Measurements from ENCODE around the gene ECHS1.
"Not testable (repeated sequence)": the region's sequence is repeated elsewhere in the genome, so short reads cannot be mapped to it uniquely, and the experiment has no call there.

ECHS1 gene

DNA sequence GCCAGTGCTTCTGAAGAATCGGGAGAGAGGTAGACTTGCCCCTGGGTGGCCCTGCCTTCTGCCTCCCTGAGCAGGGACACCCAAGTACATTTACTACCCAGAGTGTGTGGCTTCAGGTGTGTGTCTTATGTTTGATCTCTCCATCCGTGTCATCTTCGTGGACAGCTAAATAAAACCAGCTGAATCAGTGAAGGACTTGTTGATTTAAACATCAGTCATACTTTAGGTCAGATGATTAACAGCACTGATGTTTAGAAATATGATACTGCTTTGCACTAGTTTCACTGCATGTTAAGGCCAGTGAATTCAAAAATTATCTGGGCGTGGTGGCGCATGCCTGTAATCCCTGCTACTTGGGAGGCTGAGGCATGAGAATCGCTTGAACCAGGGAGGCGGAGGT is 24.8 kb upstream of the ECHS1 start:
- DNase-seq: no peak

DNA sequence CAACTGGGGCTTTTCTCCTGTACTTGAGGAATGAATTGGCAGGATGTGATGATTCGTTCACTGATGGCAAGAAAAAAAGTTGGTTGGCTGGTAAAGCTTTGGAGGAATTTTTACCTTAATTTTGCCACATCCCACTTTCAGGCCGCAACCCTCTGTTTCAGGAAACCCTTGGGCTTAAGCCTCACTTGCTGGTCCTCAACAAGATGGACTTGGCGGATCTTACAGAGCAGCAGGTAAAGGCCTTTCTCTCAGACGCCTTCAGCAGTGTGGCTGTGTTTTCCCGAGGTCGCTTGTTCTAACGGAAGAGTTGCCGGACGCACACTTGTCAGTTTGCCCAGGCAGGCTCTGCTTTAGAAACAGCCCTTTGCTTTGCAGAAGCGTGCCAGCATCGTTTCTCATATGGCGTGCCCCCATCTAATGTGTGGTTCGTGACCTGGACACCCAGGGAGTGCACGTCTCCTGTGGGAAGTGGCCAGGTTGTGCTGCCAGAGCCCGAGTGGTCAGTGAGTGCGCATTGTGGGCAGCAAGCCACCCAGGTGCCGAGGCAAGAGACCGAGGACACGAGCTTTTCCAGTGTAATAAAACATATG is 23.0 kb upstream of the ECHS1 start:
- DNase-seq: peak; percentile 28

DNA sequence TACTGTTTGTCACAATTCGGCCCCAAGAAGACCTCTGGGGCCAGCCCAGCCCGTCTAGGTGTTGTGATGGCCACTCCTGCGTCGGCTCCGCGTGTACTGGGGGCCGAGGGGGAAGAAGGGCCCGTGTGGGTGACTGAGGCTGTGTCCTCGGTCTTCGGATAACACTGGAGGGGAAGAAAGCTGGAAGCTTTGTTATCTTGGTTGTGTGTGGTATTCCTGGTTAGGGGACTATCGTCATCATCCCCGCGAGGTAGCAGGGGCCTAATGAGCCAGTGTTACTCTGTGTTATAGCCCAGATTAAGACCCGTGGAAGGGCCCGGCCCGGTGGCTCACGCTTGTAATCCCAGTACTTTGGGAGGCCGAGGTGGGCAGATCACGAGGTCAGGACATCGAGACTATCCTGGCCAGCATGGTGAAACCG is 21.7 kb upstream of the ECHS1 start:
- peak; percentile 43 for DNase-seq

DNA sequence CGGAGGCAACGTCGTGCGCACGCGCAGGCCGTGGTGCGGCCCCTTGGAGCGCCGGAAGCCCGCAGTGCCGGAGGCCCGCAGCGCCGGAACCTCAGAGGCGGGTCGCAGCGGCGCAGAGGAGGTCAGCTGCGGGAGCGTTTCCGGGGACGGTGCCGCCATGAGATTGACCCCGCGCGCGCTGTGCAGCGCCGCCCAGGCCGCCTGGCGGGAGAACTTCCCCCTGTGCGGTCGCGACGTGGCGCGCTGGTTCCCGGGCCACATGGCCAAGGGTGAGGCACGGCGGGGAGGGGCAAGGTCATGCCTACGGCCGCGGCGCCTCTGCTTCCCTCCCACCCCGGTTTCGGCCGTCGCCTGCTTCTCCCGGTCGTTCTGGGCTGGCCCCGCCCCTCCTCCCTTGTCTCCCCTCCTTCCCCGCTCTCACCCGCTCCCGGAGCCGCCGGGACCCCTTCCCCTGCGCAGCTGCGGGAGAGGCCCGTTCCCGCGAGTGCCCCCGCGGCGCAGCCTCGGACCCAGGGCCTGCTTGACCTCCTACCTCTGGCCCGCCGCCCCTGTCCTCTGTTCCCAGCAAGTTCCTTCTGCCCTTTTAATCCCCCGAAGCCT is 21.0 kb upstream of the ECHS1 start, which contains the start of gene MTG1:
Gene MTG1 (plus strand): TSS at position 94 of the 600 bp plus-strand sequence. CDS start 64 bp downstream, at position 158.
- peak; percentile 96 for DNase-seq

DNA sequence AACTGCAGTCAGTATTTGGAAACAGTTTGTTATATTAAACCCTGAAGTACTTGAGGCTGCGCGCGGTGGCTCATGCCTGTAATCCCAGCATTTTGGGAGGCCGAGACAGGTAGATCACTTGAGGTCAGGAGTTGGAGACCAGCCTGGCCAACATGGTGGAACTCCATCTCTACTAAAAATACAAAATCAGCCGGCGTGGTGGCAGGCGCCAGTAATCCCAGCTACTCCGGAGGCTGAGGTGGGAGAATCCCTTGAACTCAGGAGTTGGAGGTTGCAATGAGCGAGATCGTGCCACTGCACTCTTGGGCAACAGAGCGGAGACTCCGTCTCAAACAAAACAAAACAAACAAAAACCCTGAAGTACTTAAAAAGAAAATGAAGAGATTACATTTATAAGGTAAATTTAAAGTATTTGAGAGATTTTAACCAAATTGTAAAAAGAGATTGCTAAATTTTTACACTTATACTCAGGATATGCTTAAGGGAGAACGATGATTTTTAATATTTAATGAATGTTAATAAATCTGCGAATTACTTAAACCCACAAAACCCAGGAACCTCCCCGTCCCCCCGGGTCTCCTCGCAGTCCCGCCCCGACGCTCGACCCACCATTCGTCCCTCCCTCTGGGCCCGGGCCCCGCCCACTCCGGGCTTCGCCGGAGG is 20.4 kb upstream of the ECHS1 start:
- DNase-seq: peak; percentile 23

DNA sequence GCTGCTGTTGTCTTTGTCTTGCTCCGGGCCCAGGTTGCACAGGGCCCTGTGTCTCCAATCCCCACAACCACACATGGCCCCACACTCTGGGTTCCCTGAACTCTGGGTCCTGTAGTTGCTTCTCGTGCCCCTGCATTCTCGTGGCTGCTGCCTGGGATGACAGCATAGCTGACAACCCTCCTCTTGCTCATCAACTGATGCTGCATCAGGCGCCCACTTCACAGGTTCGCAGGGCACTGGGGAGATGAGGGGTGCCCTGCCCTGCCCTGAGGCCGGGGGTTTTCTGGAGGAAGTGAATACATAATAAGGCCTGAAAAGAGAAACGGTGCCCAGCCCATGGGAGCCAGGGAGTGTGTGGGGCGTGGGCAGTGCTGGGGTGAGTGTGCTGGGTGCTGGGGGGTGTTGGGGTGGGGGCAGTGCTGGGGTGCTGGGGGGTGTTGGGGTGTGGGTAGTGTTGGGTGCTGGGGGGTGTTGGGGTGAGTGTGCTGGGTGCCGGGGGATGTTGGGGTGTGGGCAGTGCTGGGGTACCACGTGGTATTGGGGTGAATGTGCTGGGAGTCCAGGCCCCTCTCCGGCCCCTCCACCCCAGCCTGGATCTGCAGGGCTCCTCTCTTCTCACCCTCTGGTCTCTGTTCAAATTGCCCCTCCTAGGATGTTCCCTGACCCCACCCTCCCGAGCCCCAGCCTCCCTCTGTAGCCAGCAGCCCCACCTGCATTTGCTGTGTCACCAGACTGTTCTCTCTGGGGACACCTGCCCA is 18.8 kb upstream of the ECHS1 start:
- peak; percentile 22 for DNase-seq

DNA sequence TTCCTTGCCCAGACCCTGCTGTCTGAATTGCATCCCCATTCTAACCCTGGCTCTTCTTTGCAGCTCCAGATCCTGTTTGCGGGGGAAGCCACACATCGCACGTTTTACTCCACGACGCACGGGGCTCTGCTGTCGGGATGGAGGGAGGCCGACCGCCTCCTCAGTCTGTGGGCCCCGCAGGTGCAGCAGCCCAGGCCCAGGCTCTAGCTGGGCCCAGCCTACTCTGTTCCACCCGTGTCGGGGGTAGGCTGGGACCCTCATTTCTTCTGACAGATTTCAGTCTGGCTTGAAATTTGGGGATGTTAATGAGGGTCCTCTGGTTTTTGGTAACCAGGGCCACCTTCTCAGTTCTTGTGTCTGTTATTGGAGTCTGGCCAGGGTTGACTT is 18.1 kb upstream of the ECHS1 start:
- no peak for DNase-seq

DNA sequence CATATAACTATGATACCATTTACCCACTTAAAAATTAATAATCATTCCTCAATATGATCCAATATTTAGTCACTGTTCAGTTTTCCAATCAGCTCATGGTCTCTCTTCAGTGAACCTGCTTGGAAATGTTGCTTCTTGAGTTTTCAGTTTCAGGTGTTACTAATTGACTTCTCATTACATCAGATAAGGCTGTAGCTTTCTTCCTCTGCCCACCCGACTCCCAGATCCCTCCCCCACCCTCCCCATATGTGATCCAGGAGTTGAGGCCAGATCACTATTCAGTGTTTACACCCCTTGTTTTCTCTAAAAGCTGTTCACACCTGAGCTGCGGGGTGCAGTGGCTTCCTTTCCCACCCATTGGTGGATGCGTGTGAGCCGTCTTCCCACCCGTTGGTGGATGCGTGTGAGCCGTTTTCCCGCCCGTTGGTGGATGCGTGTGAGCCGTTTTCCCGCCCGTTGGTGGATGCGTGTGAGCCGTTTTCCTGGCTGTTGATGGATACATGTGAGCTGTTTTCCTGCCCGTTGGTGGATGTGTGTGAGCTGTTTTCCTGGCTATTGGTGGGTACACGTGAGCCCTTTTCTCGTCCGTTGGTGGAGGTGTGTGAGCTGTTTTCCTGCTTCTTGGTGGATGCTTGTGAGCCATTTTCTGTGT is 17.6 kb upstream of the ECHS1 start:
- DNase-seq: no peak

DNA sequence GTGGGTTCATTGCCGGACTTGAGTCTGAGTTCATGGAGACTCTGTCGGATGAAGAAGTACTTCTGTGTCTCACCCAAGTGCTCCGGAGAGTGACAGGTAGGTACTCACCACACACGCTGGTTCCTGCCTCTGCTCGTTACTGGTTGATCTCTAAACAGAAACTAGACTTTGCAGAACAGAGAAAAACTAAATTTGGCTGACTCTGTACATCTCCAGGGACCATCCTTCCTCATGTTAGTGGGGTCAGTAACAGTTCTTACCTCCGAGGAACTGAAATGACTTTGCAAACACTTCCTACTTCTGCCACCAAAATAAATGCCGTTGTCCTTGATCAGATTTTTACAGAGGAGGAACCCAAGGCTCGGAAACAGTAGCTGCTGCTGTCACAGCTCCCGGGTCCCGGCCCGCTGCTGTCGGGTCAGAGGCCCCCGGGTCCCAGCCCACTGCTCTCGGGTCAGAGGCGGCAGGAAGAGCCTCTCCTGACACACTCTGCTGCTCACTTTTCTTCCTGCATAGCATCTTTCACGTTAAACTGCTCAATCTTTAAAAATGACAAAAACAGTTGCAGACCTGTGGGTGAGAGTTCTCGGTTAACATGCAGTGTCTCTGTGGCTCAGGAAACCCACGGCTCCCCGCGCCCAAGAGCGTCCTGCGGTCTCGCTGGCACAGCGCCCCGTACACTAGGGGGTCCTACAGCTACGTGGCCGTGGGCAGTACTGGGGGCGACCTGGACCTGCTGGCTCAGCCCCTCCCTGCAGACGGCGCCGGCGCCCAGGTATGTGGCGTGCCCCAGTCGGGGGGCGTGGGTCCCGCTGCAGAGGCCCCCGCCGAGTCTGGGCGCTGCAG is 16.0 kb upstream of the ECHS1 start:
- DNase-seq: peak; percentile 45

DNA sequence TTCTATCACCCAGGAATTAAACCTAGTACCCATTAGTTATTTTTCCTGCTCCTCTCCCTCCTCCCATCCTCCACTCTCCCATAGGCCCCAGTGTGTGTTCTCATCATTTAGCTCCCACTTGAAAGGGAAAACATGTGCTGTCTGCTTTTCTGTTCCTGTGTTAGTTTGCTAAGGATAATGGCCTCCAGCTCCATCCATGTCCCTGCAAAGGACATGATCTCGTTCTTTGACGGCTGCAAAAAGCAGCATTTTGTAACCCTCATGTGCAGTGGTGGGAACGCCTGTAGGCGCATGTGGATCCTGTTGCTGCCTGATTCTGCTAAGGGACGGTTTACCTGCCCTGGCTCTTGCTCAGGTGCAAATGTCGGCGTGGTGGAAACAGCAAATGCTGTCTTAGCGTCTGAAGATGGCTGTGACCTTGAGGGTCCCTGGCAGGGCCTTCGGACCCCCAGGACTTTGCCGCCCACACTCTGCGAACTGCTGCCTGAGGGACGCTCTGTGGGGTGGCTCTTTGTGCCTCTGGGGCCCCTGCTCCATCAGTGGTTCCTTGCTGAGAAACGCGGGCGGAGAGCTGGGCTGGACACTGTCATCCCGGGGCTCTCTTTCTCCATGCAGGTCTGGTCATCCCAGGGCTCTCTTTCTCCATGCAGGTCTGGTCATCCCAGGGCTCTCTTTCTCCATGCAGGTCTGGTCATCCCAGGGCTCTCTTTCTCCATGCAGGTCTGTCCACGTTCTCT is 15.2 kb upstream of the ECHS1 start:
- DNase-seq: peak; percentile 40

DNA sequence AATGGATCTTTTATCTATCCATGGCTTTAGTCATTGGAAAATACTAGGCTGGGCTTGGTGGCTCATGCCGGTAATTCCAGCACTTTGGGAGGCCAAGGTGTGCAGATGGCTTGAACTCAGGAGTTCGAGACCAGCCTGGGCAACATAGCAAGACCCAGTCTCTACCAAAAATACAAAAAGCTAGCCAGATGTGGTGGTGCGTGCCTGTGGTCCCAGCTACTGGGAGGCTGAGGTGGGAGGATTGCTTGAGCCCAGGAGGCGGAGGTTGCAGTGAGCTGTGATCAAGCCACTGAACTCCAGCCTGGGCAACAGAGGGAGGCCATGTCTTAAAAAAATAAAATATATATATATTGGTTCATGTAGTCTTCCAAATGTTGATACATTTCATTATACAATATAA is 13.8 kb upstream of the ECHS1 start:
- DNase-seq: not testable (repeated sequence)

DNA sequence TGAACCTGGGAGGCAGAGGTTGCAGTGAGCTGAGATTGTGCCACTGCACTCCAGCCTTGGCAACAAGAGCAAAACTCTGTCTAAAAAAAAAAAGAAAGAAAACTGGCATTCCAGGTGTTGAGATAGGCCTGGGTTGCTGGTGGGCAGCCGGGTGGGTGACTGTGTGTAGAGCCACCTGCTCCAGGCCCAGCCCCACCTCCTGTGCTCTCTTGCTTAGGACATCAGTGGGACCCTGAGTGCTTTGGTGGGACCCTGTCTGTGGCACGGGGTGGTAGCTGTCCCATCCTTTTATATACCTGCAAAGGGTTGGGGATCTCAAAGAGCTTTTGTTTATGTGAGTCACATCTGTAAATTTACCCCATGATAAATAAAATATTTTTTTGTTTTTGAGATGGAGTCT is 12.1 kb upstream of the ECHS1 start:
- DNase-seq: no peak

DNA sequence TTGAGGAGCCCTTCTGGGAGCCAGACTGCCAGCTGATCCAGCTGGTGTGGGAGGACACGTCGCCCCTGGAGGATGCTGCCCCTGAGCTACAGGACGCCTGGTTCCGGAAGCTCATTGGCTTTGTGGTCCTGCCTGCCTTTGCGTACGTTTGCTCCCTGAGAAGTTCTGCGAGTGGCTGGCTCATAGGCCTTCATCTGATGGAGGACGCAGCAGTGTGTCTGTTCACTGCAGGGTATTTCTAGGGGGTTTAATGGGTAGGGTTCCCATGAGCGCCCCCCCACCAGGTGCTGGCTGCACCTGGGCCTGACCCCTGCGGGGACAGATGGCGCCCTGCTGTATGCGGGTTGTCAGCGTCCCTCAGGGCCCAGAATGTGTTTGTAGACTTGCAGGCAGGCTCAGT is 10.9 kb upstream of the ECHS1 start:
- peak; percentile 44 for DNase-seq

DNA sequence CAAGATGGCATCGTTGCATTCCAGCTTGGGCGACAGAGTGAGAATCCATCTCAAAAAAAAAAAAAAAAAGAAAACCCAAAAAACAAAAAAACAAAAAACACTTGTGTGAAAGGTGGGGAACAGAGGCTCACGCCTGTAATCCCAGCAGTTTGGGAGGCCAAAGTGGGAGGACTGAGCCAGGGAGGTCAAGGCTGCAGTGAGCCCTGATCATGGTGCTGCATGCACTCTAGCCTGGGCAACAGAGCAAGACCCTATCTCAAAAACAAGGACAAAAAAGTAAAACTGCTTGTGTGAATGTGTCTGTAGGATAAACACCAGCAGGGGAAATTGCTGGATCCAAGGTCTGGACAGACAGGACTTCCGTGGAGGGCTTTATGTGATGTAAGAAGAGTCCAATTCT is 10.4 kb upstream of the ECHS1 start:
- no peak for DNase-seq

DNA sequence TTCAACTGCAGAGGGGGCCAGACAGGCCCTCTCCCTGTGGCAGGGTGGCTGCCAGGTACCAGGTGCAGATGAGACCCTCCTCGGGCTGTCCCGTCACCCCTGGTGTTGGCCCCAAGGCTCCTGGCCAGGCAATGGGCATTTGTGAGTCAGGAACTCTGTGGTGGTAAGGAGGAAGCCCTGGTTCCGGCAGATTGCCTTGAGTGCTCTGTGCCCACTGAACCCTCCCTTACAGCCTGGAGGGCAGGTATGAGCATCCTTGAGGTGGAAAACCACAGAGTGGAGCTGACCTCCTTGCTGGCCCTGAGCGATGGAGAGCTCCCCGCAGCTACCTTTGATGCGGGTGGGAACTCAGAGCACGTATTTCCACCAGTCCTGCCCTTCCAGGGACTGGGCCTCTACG is 7.9 kb upstream of the ECHS1 start:
- no peak for DNase-seq

DNA sequence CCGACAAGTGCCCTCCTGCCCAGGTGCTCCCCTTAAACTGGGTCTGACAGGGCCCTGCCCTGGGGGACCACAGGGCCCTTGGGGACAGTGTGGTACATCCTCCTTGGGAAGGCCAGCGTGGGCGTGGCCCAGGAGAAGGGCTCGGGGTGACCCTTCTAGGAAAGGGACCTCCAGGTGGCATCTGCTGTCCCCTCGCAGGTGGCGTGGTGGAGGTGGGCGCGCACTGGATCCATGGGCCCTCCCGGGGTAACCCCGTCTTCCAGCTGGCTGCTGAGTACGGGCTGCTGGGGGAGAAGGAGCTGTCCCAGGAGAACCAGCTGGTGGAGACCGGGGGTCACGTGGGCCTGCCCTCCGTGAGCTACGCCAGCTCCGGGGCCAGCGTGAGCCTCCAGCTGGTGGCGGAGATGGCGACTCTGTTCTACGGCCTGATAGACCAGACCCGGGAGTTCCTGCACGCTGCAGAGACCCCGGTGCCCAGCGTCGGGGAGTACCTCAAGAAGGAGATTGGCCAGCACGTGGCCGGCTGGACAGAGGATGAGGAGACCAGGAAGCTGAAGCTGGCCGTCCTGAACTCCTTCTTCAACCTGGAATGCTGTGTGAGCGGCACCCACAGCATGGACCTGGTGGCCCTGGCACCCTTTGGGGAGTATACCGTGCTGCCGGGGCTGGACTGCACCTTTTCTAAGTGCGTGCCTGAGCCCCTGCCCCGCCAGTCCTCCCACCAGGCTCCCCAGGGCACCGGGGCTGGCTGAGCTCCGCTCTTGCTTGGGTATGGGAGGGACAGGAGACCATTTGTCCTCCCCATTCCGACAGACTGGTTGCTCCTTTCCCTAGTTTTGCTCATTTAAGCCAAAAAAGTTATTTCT is 6.9 kb upstream of the ECHS1 start:
- no peak for DNase-seq

DNA sequence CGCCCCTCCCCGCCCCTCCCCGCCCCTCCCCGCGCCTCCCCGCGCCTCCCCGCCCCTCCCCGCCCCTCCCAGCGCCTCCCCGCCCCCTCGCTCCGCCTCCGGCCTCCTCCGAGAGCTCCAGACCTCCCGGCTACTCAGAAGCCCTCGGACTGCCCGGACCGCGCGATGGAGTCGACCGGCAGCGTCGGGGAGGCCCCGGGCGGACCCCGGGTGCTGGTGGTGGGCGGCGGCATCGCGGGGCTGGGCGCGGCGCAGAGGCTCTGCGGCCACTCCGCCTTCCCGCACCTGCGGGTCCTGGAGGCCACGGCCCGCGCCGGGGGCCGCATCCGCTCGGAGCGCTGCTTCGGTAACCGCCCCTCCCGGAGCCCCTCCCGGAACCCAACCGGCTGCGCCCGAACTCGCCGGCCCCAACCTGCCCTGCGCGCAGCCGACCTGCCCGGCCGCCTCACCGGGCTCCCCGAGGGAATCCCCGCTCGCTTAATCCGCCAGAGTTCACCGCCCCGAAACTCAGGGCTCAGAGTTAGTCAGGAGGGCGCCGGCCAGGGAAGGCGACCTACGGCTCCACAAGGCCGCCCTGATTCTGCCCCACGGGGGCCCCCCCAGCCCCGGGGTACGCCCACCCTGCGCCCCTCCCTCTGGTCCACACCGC is 6.1 kb upstream of the ECHS1 start, which contains the start of gene PAOX:
Gene PAOX (plus strand): TSS at position 111 of the 649 bp plus-strand sequence. CDS start 55 bp downstream, at position 166.
- DNase-seq: peak; percentile 79

DNA sequence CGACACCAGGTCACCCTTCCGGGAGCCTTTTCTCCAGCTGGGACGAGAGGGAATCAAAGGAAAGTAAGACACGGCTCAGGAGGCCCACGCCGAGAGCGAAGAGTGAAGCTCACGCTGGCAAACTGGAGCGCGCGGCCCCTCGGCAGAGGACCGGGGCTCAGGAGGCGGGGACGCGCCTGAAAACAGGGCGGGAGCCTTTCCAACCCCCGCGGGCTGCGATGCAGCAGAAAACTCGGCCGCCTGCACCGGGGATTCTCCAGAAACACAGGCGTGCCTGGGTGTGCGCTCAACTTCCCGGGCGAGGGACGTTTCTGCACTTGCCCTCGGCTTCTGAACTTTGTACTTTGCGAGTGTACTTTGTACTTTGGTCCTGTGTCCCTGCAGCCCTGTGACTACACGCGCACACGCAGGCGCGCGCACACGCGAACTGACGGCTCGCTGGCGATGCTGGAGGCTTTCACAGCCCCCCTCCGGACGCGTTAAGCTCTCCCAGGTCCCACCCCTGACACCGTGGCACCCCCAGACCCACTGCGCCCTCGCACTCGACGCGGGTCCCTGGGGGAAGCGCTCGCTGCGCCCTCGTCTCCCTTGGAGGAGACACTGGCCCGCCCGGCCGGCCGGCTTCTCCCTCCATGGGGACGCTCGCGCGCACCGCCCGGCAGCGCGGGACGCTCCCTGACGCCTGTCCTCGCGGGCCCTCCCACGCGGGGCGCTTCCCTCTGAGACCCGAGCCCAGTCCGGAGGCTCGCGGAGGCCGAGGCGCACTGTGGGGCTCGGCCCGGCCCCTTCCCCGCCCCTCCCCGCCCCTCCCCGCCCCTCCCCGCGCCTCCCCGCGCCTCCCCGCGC is 5.3 kb upstream of the ECHS1 start:
- DNase-seq: peak; percentile 74

DNA sequence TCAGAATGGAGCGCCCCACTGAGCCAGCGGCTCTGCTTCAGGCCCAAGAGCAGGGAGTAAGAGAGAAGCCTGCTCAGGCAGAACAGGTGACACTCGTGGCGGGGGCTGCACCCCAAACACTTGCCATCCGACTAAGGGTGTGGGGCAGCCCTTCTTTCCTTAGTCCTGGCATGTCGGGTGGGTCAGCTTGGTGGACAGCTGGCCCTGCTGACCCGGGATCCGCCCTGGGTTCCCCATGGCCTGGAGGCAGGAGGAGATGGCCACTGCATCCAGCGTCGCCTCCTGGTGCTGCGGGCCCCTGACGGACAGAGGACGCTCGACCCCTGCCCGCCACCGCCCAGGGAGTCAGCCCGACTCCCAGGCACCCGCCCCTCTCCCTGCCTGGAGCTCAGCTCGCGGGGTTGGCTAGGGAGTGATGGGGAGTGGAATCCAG is 4.7 kb upstream of the ECHS1 start:
- DNase-seq: no peak
